Uterus (tissue), 4 donors: ENCODE results near the gene HIC1. TPM values are rescaled to one million over a fixed set of nuclear protein-coding genes. Genes with fewer than 3 reads are reported as not detected.
A peak's percentile ranks its signal among the peaks of the same experiment; 100 is the strongest.

Source experiments
- DNase-seq, 2 donors: peaks; one replicate each; pipeline ENCODE4 v3.0.0-alpha.2; 2019 to 2020
- H3K27ac ChIP-seq, 2 donors: fragments of 200-600 bp; sonication (generic); 1 replicate in 1 of 2; 2 replicates in 1 of 2; pipeline ENCODE4 v1.5.1; 2016 to 2018
- H3K27me3 ChIP-seq, 2 donors: fragments of 200-600 bp; sonication (generic); one replicate each; pipeline ENCODE4 v1.5.1; 2018 to 2019; ENCODE audit warnings: control low read depth in 1 of 2
- H3K36me3 ChIP-seq, 2 donors: fragments of 200-600 bp; sonication (generic); one replicate each; pipeline ENCODE4 v1.5.1; 2019; ENCODE audit warnings: control low read depth in 1 of 2
- H3K4me1 ChIP-seq, 2 donors: fragments of 200-600 bp; sonication (generic); one replicate each; pipeline ENCODE4 v1.5.1; 2018 to 2019; ENCODE audit warnings: control low read depth in 1 of 2
- H3K4me3 ChIP-seq, 2 donors: fragments of 200-600 bp; sonication (generic); 1 replicate in 1 of 2; 2 replicates in 1 of 2; pipeline ENCODE4 v1.5.1; 2018 to 2019; ENCODE audit warnings: mild to moderate bottlenecking in 1 of 2
- H3K9me3 ChIP-seq, 2 donors: fragments of 200-600 bp; sonication (generic); one replicate each; pipeline ENCODE4 v1.5.1; 2019; ENCODE audit warnings: control low read depth in 1 of 2
- CTCF ChIP-seq, 4 experiments: fragments of 200-600 bp in 2 of 4; fragments of 450-650 bp in 2 of 4; sonication (generic) in 2 of 4; IDR thresholded peaks; one replicate each; pipeline ENCODE4 v1.5.1; 2016 to 2019; ENCODE audit warnings: antibody characterized with exemption in 4 of 4, mild to moderate bottlenecking in 2 of 4, moderate library complexity in 1 of 4
- POLR2A ChIP-seq, 2 donors: fragments of 450-650 bp; IDR thresholded peaks; one replicate each; pipeline ENCODE4 v1.6.1; 2016; ENCODE audit warnings: antibody characterized with exemption in 2 of 2, mild to moderate bottlenecking in 1 of 2, moderate library complexity in 1 of 2
- intact Hi-C: fragments of 100-400 bp; cut with DNase I; formaldehyde crosslinking; loops from one replicate; pipeline ENCODE4 v1.15.1; 2023; ENCODE audit warnings: low total_unique reads
- total RNA-seq, 4 donors: library from RNA; depleted of rRNA in 3 of 4; stranded (reverse); fragments of >200 nt in 3 of 4; gene quantifications; one replicate each; pipeline versions ENCODE4 v1.1.0 to v1.2.4, GENCODE V29; 2014 to 2023
- donor health status: DM: yes; HTN: yes; CAD: no.

The HIC1 gene
- total RNA-seq, 4 donors from 2014 or later, result 21.8 to 86.9 (median 54.2) TPM

GRCh38 chr17:2085648-2085949, 30.7 kb downstream of the HIC1 start:
- no peaks in the 10 kb centered on the region for H3K27me3 ChIP-seq
- TF ChIP-seq POLR2A (IDR thresholded peaks at IDR 0.05) (no peak), CTCF (IDR thresholded peaks at IDR 0.05) (no peak)
- peak; percentile 71 to 77 for DNase-seq
- H3K4me1 ChIP-seq, result peaks cover 22 to 25% of the 10 kb centered on the region in 2 donors
- peak overlapping the region; percentile 85 to 89 for H3K27ac ChIP-seq
- H3K9me3 ChIP-seq, result no peaks in the 10 kb centered on the region
- no peaks in the 10 kb centered on the region for H3K36me3 ChIP-seq
- intact Hi-C loops, result no loop called here
- no peak overlapping the region for H3K4me3 ChIP-seq

GRCh38 chr17:2086306-2086705, 31.4 kb downstream of the HIC1 start:
- no peaks in the 10 kb centered on the region for H3K9me3 ChIP-seq
- TF ChIP-seq CTCF (IDR thresholded peaks at IDR 0.05) (no peak), POLR2A (IDR thresholded peaks at IDR 0.05) (no peak)

GRCh38 chr17:2087597-2088211, 32.8 kb downstream of the HIC1 start:
- Histone ChIP-seq H3K4me3 (no peak overlapping the region), H3K27me3 (no peaks in the 10 kb centered on the region), H3K36me3 (no peaks in the 10 kb centered on the region), H3K9me3 (no peaks in the 10 kb centered on the region), H3K27ac (peak overlapping the region; percentile 85 to 89), H3K4me1 (peaks cover 27 to 28% of the 10 kb centered on the region in 2 donors)
- intact Hi-C loops, result no loop called here
- DNase-seq, result peak; percentile 50 to 61
- TF ChIP-seq POLR2A (IDR thresholded peaks at IDR 0.05) (no peak), CTCF (IDR thresholded peaks at IDR 0.05) (no peak)

More at GRCh38 chr17:2086306-2086705, 31.4 kb downstream of the HIC1 start:
- DNase-seq, result no peak
- Histone ChIP-seq H3K4me1 (peaks cover 27 to 28% of the 10 kb centered on the region in 2 donors), H3K36me3 (no peaks in the 10 kb centered on the region), H3K27ac (peak overlapping the region; percentile 85 to 89), H3K4me3 (no peak overlapping the region), H3K27me3 (no peaks in the 10 kb centered on the region)
- intact Hi-C loops, result no loop called here

- peak in 1 of 2 donors; percentile 49 for DNase-seq
- intact Hi-C loops, result no loop called here
- TF ChIP-seq CTCF (IDR thresholded peaks at IDR 0.05) (no peak), POLR2A (IDR thresholded peaks at IDR 0.05) (peak in 1 of 2 donors; percentile 3)
- Histone ChIP-seq H3K9me3 (no peaks in the 10 kb centered on the region), H3K36me3 (no peaks in the 10 kb centered on the region), H3K27ac (peak overlapping the region; percentile 85 to 89), H3K4me3 (peak overlapping the region; percentile 22 to 31), H3K4me1 (peaks cover 21 to 28% of the 10 kb centered on the region in 2 donors), H3K27me3 (no peaks in the 10 kb centered on the region)
Observed at GRCh38 chr17:2089021-2089422, 34.1 kb downstream of the HIC1 start.

GRCh38 chr17:2090210-2090641, 35.3 kb downstream of the HIC1 start:
- DNase-seq, result peak in 1 of 2 donors; percentile 18
- peak overlapping the region; percentile 85 to 89 for H3K27ac ChIP-seq
- H3K4me3 ChIP-seq, result peak overlapping the region in 1 of 2 donors; percentile 22
- H3K9me3 ChIP-seq, result no peaks in the 10 kb centered on the region
- intact Hi-C loops, result no loop called here
- H3K36me3 ChIP-seq, result no peaks in the 10 kb centered on the region
- TF ChIP-seq CTCF (IDR thresholded peaks at IDR 0.05) (no peak), POLR2A (IDR thresholded peaks at IDR 0.05) (no peak)
- H3K27me3 ChIP-seq, result no peaks in the 10 kb centered on the region
- peaks cover 19 to 23% of the 10 kb centered on the region in 2 donors for H3K4me1 ChIP-seq
